ENCODE results near the gene FERMT3.
"Not testable (repeated sequence)": the region's sequence is repeated elsewhere in the genome, so short reads cannot be mapped to it uniquely, and the experiment has no call there.

FERMT3 gene

GRCh38 chr11:64206457-64207255, at the start of gene FERMT3:
FERMT3 (plus strand) TSS chr11:64206721; CDS start chr11:64207365, 644 bp downstream.
- DNase-seq = no peak

GRCh38 chr11:64157631-64158394, 48.7 kb upstream of the FERMT3 start:
- no peak for DNase-seq

GRCh38 chr11:64161037-64161436, 45.5 kb upstream of the FERMT3 start:
- no peak for DNase-seq

DNA sequence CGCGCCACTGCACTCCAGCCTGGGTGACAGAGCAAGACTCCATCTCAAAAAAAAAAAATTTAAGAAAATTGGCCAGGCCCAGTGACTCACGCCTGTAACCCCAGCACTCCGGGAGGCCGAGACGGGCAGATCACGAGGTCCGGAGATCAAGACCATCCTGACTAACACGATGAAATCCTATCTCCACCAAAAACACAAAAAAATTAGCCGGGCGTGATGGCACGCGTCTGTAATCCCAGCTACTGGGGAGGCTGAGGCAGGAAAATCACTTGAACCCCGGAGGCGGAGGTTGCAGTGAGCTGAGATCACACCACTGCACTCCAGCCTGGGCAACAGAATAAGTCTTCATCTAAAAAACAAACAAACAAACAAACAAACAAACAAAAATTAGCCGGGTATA, 43.8 kb upstream of the FERMT3 start:
- DNase-seq = not testable (repeated sequence)

GRCh38 chr11:64163951-64164350, 42.6 kb upstream of the FERMT3 start:
- DNase-seq = no peak

- DNase-seq = peak; percentile 42
Measured at GRCh38 chr11:64164392-64165312, 41.9 kb upstream of the FERMT3 start.

GRCh38 chr11:64165481-64165841, 41.1 kb upstream of the FERMT3 start:
- no peak for DNase-seq

- DNase-seq = peak; percentile 92
Measured at GRCh38 chr11:64165842-64166635, 40.5 kb upstream of the FERMT3 start, which contains the start of gene MACROD1. MACROD1 (minus strand) TSS chr11:64166113; CDS start chr11:64165994, 119 bp downstream.

- no peak for DNase-seq
Measured at GRCh38 chr11:64170419-64170818, 36.1 kb upstream of the FERMT3 start.

GRCh38 chr11:64173616-64174355, 32.7 kb upstream of the FERMT3 start:
- DNase-seq = no peak

GRCh38 chr11:64176751-64177150, 29.8 kb upstream of the FERMT3 start:
- no peak for DNase-seq

DNA sequence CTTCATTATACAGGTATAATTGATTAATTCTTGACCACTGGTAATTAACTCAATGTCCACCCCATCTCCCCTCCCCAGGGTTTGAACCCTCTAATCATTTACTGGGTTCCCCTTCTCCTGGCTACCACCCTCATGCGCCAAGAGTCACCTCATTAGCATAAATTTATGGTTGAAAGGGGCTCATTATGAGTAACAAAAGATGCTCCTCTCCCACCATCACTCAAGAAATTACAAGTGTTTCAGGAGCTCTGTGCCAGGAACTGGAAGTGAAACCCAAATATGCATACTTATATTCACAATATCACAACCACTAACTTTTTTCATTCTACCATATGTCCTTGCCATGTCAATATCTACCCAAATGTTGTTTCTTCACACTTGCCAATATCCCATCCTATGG, 28.3 kb upstream of the FERMT3 start:
- no peak for DNase-seq

DNA sequence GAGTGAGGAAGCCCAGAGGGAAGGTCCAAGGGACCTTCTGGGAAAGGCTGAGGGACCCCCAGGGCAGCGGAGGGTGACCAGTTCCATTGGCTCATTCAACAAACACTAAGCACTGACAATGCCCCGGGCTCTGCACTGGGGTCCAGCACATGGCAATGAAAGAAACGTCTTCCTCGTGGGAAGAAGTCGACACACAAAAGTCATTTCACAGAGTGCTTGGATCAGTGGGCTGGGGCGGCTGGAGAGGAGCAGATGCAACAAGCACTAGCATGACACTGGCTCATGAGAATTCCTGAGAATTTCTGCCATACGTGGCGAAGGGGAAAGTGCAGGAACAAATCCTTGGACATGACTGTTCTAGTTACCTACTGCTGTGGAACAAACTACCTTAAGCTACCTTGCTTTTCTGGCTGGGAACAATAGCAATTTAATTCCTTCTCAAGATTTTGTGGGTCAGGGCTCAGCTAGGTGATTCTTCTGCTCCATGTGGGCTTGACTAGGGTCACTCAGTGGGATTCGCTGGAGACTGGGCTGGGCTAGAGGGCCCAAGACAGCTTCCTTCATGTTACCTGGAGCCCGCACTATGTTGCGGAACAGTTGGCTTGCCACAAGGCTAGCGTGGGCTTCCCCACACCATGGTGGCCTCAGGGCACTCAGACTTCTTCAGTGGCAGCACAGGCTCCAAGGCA, 27.4 kb upstream of the FERMT3 start:
- no peak for DNase-seq

DNA sequence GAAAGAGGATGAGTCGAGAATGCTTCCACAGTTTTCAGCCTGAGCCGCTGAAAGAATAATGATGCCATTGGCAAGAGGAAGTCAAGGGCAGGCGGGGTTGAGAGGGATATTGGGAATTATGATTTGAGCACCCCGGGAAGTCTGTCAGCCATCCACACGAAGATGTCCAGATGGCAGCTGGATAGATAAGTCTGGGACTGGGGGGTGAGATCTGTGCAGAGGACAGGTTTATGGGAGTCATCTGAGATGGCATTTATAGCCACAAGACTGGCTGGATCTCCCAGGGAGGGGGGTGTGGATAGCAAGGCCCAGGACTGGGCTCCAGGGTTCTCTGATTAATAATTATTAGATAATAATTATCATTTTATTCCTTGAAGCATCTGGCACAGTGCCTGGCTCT, 25.6 kb upstream of the FERMT3 start:
- peak; percentile 31 for DNase-seq

DNA sequence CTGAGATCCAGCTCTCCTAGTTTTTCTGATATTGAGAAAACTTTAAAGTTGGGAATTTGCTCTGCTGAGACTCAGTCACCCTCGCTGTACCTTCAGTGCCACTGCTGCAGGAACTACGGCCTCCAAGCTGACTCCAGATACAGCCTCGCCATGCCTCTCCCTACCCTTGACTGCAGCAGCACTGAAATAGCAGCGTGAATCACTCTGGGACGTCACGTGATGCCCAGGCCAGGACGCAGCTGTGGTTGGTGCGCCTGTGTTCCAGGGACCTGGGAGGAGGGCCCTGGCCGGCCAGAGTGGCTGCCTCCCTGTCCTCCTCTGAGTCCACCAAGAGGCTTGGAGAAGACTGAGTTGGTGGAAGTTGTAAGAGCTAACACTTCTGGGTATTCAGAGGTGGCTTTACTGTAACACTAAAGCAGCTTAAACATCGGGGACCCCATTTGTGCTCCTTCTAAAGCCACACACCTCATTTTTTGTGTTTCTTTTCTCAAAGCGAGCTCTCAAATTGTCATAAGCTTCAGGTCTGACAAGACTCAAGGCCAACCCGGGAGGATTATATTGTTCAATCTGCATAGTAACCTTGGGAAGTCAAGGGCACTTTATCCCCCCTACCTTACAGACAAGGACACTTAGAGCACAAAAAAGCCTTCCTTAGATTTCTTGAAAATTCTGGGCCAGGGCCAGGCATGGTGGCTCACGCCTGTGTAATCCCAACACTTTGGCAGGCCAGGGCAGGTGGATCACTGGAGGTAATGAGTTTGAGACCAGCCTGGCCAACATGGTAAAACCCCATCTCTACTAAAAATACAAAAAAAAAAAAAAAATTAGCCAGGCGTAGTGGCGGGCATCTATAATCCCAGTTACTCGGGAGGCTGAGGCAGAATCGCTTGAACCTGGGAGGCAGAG, 24.8 kb upstream of the FERMT3 start:
- DNase-seq = peak; percentile 77

- no peak for DNase-seq
Measured at GRCh38 chr11:64183890-64184289, 22.6 kb upstream of the FERMT3 start.

- DNase-seq = no peak
Measured at GRCh38 chr11:64185175-64185692, 21.3 kb upstream of the FERMT3 start.

DNA sequence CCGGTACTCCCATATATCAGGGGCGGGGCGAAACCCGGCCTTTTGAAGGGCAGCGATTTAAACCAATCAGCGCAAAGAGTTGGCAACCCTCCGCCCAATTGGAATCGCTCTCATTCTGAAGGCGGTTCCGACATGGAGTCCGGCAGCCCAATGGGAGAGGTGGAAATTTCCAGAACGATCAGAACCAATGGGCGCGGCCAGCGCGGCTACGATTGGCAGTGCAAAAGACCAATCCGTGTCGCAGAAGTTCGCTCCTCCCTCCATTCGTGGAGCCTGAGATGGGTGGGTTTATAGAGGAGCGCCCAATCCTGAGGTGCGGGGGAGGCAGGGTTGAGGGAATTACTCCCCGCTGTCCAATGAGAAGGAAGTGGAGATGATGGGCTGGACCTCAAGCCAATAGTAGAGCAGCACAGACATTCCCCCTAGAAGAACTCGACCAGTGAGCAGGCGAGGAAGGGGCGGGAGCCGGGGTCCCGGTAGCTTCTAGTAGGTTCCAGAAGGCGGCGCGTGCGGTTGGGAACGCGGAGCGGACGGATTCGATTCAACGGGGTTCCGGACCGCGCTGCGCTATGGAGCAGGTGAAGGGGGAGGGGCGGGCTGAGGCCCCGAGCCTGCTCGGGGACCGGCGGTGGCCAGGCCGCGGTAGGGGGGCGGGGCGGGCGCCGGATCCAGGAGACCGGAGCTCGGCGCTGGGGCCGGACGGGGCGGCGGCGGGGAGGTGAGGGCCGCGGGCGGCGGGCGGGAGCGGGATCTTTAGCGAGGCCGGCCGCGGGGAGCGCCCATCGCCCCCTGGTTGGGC, 20.6 kb upstream of the FERMT3 start, which contains the start of gene STIP1:
TSS of gene STIP1 (plus strand) at position 479 of the 799 bp plus-strand sequence. CDS start at position 570, 91 bp downstream.
- DNase-seq = peak; percentile 100

All from retina (tissue), 1 donor.